Stomach (tissue), 9 donors: ENCODE data around the gene CCDC116. TPM values are rescaled to one million over a fixed set of nuclear protein-coding genes. Genes with fewer than 3 reads are reported as not detected.
A peak's percentile ranks its signal among the peaks of the same experiment; 100 is the strongest.

ENCODE experiments used
- DNase-seq, 2 donors: peaks; one replicate each; pipeline versions ENCODE4 v3.0.0 to v3.0.0-alpha.2; 2013 to 2019
- H3K27ac ChIP-seq, 5 donors: fragments of 200-600 bp in 4 of 5; sonication (generic) in 4 of 5; one replicate each; pipeline ENCODE4 v1.5.1; 2013 to 2019; ENCODE audit warnings: mild to moderate bottlenecking in 1 of 5, moderate library complexity in 1 of 5
- H3K27me3 ChIP-seq, 3 donors: fragments of 200-600 bp; sonication (generic); one replicate each; pipeline ENCODE4 v1.5.1; 2017 to 2019; ENCODE audit warnings: mixed run types in 1 of 3
- H3K36me3 ChIP-seq, 4 donors: fragments of 200-600 bp; sonication (generic); 1 replicate in 3 of 4; 2 replicates in 1 of 4; pipeline ENCODE4 v1.5.1; 2016 to 2019
- H3K4me1 ChIP-seq, 4 donors: fragments of 200-600 bp; sonication (generic); one replicate each; pipeline ENCODE4 v1.5.1; 2016 to 2019
- H3K4me3 ChIP-seq, 4 donors: fragments of 200-600 bp; sonication (generic) in 3 of 4; one replicate each; pipeline ENCODE4 v1.5.1; 2016 to 2019; ENCODE audit warnings: mild to moderate bottlenecking in 1 of 4
- H3K9me3 ChIP-seq, 4 donors: fragments of 200-600 bp; sonication (generic); one replicate each; pipeline ENCODE4 v1.5.1; 2016 to 2019
- EP300 ChIP-seq: sonication (generic); formaldehyde crosslinking; IDR thresholded peaks from one replicate; pipeline ENCODE4 v1.6.1; 2017; ENCODE audit warnings: antibody characterized with exemption
- POLR2A ChIP-seq, 4 donors: fragments of 450-650 bp; IDR thresholded peaks; one replicate each; pipeline ENCODE4 v1.6.1; 2016; ENCODE audit warnings: antibody characterized with exemption in 4 of 4, control low read depth in 2 of 4, mild to moderate bottlenecking in 1 of 4, moderate library complexity in 1 of 4
- POLR2AphosphoS5 ChIP-seq, 3 donors: sonication (generic); formaldehyde crosslinking; IDR thresholded peaks; one replicate each; pipeline ENCODE4 v1.6.1; 2016; ENCODE audit warnings: antibody characterized with exemption in 3 of 3
- WGBS, 5 donors: extraction: QIAGEN DNeasy Blood & Tissue Kit in 3 of 5; methylation state at CpG; one replicate each; pipeline versions ENCODE4 v1.1.5 to v1.1.7; 2013 to 2018; 5-methylcytosine and 5-hydroxymethylcytosine counted together
- intact Hi-C: fragments of 100-400 bp; cut with DNase I; formaldehyde crosslinking; loops from one replicate; pipeline ENCODE4 v1.15.1; 2023; ENCODE audit warnings: low total_unique reads
- polyA plus RNA-seq, 3 donors: library from polyadenylated mRNA; stranded (reverse); fragments of 200-250 nt; gene quantifications; one replicate each; pipeline ENCODE4 v1.2.3, GENCODE V29; 2013
- total RNA-seq, 5 donors: library from RNA; depleted of rRNA; stranded (reverse); fragments of >200 nt; gene quantifications; one replicate each; pipeline versions ENCODE4 v1.1.0 to v1.2.3, GENCODE V29; 2014 to 2016
- TF ChIP-seq, protein P1 (sequence below), 7 experiments: fragments of 450-650 bp in 4 of 7; fragments of 200-600 bp in 3 of 7; sonication (generic) in 3 of 7; IDR thresholded peaks; one replicate each; pipeline ENCODE4 v1.5.1; 2016 to 2019; ENCODE audit warnings: antibody characterized with exemption in 7 of 7, control low read depth in 2 of 7, mild to moderate bottlenecking in 1 of 7
- donor health status: healthy with polysubstance abuse.
- donor health status: Bipolar disorder and iron deficiency.
- donor health status: healthy.

CCDC116 gene
- total and polyA plus RNA-seq, 8 donors: 0.25 to 0.48 TPM; not detected in 6

DNA sequence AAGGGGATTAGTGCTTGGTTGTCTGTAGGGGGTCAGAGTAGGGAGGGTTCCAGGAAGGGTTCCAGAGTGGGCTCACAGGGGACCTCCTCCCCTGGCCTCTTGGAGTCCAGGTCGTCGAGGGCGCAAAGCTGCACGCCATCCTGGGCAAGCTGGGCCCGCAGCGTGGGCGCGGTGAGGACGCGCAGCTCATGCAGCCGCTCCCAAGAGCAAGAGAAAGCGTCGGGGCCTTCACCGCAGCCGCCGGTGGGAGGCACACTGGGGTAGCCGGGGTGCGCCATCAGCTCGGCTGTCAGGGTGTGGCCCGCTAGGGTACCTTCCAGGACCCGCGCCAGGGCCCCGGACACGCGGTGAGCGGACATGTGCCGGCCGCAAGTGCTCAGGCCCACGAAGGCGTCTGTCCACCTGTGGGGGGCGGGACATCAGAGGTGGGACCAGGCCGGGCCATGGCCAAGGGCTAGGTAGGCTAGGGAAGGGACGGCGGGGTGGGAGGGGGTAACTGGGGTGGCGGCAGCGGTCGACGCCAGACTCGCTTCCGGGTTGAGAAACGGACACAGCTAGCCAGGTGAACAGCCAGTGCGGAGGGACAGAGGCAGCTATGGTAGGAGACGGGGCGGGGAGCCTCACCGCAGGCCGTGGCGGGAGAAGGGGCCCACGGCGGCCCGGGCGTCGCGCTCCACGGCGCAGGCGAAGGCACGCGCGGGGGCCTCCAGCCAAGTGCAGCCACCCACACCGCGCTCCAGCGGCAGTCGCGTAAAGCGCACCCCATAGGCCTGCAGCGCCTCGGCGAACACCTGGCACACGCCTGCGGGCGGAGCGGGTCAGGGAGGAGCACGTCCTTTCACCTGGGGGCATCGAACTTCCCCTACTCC, 3.9 kb upstream of the CCDC116 start:
- H3K36me3 ChIP-seq: peaks cover 5 to 26% (median 15%) of the 10 kb centered on the region in 4 donors
- 49 to 68% (median 63%) methylated on average over 45 to 74 of the region's 74 CpGs for WGBS, 5 donors
- H3K4me3 ChIP-seq: peak overlapping the region; percentile 79 to 100 (median 92)
- peak overlapping the region in 4 of 5 donors; percentile 81 to 90 (median 86) for H3K27ac ChIP-seq
- intact Hi-C loops: no loop called here
- TF ChIP-seq, protein P1, sequence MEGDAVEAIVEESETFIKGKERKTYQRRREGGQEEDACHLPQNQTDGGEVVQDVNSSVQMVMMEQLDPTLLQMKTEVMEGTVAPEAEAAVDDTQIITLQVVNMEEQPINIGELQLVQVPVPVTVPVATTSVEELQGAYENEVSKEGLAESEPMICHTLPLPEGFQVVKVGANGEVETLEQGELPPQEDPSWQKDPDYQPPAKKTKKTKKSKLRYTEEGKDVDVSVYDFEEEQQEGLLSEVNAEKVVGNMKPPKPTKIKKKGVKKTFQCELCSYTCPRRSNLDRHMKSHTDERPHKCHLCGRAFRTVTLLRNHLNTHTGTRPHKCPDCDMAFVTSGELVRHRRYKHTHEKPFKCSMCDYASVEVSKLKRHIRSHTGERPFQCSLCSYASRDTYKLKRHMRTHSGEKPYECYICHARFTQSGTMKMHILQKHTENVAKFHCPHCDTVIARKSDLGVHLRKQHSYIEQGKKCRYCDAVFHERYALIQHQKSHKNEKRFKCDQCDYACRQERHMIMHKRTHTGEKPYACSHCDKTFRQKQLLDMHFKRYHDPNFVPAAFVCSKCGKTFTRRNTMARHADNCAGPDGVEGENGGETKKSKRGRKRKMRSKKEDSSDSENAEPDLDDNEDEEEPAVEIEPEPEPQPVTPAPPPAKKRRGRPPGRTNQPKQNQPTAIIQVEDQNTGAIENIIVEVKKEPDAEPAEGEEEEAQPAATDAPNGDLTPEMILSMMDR (IDR thresholded peaks at IDR 0.05): peak in 1 of 7 experiments; percentile 20
- TF ChIP-seq EP300: no peak
- H3K9me3 ChIP-seq: no peaks in the 10 kb centered on the region
- peaks cover 18 to 59% (median 38%) of the 10 kb centered on the region in 4 donors for H3K4me1 ChIP-seq
- no peak for DNase-seq
- H3K27me3 ChIP-seq: no peaks in the 10 kb centered on the region

DNA sequence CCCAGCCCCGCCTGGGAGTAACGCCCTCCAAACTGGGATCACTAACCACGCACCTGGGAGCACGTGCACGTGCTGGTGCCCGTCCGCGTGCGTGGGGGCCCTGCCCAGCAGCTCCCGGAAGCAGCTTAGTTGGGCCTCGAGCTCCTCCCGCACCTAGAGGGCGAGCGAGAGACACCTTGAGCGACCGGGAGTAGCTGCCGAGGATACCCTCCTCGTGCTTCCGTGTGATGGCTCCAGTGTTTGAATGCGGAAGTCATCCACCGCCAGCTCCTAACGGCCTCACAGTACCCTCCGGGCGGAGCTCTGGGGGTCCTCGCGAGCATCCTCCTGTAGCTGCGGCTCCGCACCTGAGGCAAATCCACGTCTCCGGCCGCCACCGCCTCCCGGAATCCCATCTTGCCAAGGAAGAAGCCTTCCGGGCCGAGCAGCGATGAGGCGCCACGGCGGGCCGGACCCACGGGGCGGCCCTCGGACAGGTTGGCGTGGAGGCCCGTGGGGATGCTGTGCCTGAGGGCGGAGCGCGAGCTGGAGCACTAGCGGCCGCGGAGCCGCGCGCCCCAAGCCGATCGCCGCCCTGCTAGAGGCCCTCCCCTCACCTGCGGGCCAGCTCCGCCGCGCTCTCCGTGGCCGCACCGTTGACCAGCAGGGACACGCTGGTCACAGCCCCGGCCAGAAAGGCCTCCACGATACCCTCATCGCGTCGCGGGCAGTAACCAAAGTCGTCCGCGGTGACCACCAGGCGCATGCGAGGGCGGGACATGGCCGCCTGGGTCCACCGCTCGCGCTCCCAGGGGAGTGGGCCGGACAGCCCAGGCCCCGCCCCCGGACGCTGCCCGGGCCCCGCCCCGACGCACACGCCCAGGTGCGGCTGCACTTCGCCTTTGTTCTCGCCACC, 3.1 kb upstream of the CCDC116 start, which contains the start of gene YDJC:
TSS of gene YDJC (minus strand) at position 768 of the 895 bp plus-strand sequence. CDS start at position 760, 8 bp downstream.
- Histone ChIP-seq H3K27me3 (no peaks in the 10 kb centered on the region), H3K27ac (peak within 1 kb of the TSS; percentile 81 to 93 (median 88)), H3K4me3 (peak within 1 kb of the TSS; percentile 79 to 100 (median 92)), H3K4me1 (peaks cover 18 to 50% (median 31%) of the 10 kb centered on the region in 4 donors), H3K9me3 (no peaks in the 10 kb centered on the region), H3K36me3 (peaks cover 5 to 21% (median 11%) of the 10 kb centered on the region in 4 donors)
- TF ChIP-seq POLR2AphosphoS5 (IDR thresholded peaks at IDR 0.05) (peak in 2 of 3 donors; percentile 79 to 90), EP300 (no peak), POLR2A (IDR thresholded peaks at IDR 0.05) (peak in 1 of 4 donors; percentile 36)
- TF ChIP-seq, protein P1 (IDR thresholded peaks at IDR 0.05): peak in 3 of 7 experiments; percentile 26 to 50 (median 30)
- intact Hi-C loops: no loop called here
- 0 to 1% (median 1%) methylated on average over 43 to 93 of the region's 93 CpGs for WGBS, 5 donors
- peak; percentile 96 to 98 for DNase-seq

DNA sequence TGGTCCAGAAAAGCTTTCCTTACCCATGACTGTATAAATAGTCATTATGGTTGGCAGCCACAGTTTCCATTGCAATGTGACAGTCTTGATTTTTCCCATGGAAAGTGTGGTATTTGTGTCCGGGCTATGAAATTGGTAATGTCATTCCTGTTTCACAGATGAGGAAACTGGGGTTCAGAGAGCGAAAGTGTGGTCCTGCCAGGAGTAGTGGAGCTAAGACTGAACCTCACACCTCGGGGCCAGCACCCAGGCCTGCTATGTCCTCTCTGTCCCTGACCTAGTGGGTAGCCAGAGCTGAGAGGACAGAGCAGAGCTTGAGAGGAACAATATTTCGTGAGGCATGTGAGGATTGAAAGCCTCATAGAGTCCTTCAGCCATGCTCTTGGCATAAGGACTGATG, 1.5 kb upstream of the CCDC116 start:
- intact Hi-C loops: no loop called here
- no peaks in the 10 kb centered on the region for H3K27me3 ChIP-seq
- peaks cover 18 to 38% (median 22%) of the 10 kb centered on the region in 4 donors for H3K4me1 ChIP-seq
- 89 to 93% (median 90%) methylated on average over 3 to 4 of the region's 4 CpGs for WGBS, 5 donors
- DNase-seq: no peak
- TF ChIP-seq, protein P1 (IDR thresholded peaks at IDR 0.05): no peak
- TF ChIP-seq POLR2AphosphoS5 (IDR thresholded peaks at IDR 0.05) (no peak), POLR2A (IDR thresholded peaks at IDR 0.05) (no peak)
- H3K36me3 ChIP-seq: peaks cover 5 to 21% (median 11%) of the 10 kb centered on the region in 4 donors
- H3K9me3 ChIP-seq: no peaks in the 10 kb centered on the region
- H3K4me3 ChIP-seq: no peak overlapping the region
- H3K27ac ChIP-seq: no peak overlapping the region

DNA sequence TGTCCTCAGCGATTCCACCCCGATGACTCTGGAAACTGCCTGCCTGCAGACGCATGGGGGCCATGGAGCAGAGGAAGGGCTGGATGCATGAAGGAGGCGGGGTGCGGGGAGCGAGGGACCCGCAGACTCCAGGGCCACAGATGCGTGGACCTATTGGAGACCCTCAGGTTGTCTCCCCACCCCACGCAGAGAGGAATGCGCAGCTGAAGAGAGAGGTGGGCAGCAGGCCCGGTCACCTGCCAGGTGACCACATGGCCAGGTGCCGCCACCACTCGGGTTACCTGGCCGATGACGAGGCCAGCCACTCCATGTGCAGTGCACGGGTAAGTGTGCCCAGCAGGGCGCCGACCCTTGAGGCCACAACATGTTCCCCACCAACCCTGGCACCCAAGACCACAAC, 371 bp downstream of the CCDC116 start:
- TF ChIP-seq, protein P1 (IDR thresholded peaks at IDR 0.05): no peak
- no peak for DNase-seq
- no peak overlapping the region for H3K27ac ChIP-seq
- peaks cover 18 to 19% (median 18%) of the 10 kb centered on the region in 4 donors for H3K4me1 ChIP-seq
- H3K27me3 ChIP-seq: no peaks in the 10 kb centered on the region
- no peak overlapping the region for H3K4me3 ChIP-seq
- H3K9me3 ChIP-seq: no peaks in the 10 kb centered on the region
- 83 to 97% (median 97%) methylated on average over 16 to 18 of the region's 18 CpGs for WGBS, 5 donors
- intact Hi-C loops: no loop called here
- H3K36me3 ChIP-seq: peaks cover 0 to 9% (median 6%) of the 10 kb centered on the region in 4 donors
